GM12878 (cell line): ENCODE data around the gene DNMT3A. TPM values are rescaled to one million over a fixed set of nuclear protein-coding genes. Genes with fewer than 3 reads are reported as not detected.

Source experiments
- ATF7 ChIP-seq: fragments of 450-650 bp; IDR thresholded peaks from 2 replicates; pipeline ENCODE4 v1.6.1; 2016; ENCODE audit warnings: low read depth, mild to moderate bottlenecking
- BCLAF1 ChIP-seq: fragments of 450-650 bp; IDR thresholded peaks from 2 replicates; pipeline ENCODE4 v1.6.1; 2017; ENCODE audit warnings: antibody characterized with exemption, mild to moderate bottlenecking, moderate library complexity
- BMI1 ChIP-seq: fragments of 450-650 bp; IDR thresholded peaks from 2 replicates; pipeline ENCODE4 v1.6.1; 2016; ENCODE audit warnings: mild to moderate bottlenecking, moderate library complexity, borderline replicate concordance
- CBFB ChIP-seq: IDR thresholded peaks from 2 replicates; pipeline ENCODE4 v1.6.1; 2016; ENCODE audit warnings: antibody characterized with exemption, low read depth
- CHD2 ChIP-seq: IDR thresholded peaks from 2 replicates; pipeline ENCODE4 v1.6.1; 2011; ENCODE audit warnings: low read depth, low read length, improper control_type of control experiment, borderline replicate concordance
- CTCF ChIP-seq, 3 experiments: IDR thresholded peaks in 2 of 3; conservative IDR thresholded peaks in 1 of 3; 2 replicates each; pipeline ENCODE4 v1.5.1; 2011; ENCODE audit warnings: low read depth in 3 of 3, low read length in 3 of 3, mild to moderate bottlenecking in 3 of 3, control low read depth in 2 of 3, moderate library complexity in 2 of 3, inconsistent platforms in 1 of 3, mixed read lengths in 1 of 3; ENCODE audit not compliant: control insufficient read depth in 2 of 3, insufficient read depth in 1 of 3; ENCODE audit errors: extremely low read depth in 1 of 3
- HSF1 ChIP-seq: fragments of 150-350 bp; IDR thresholded peaks from 2 replicates; pipeline ENCODE4 v1.6.1; 2014; ENCODE audit warnings: mild to moderate bottlenecking, low read depth, low read length
- MXI1 ChIP-seq: fragments of 150-350 bp; IDR thresholded peaks from 2 replicates; pipeline ENCODE4 v1.6.1; 2011; ENCODE audit warnings: low read depth, mild to moderate bottlenecking, inconsistent platforms, low read length, improper control_type of control experiment
- NFXL1 ChIP-seq: fragments of 450-650 bp; IDR thresholded peaks from 2 replicates; pipeline ENCODE4 v1.6.1; 2017; ENCODE audit warnings: antibody characterized with exemption, mild to moderate bottlenecking, borderline replicate concordance
- POLR2AphosphoS2 ChIP-seq: IDR thresholded peaks from 2 replicates; pipeline ENCODE4 v1.6.1; 2011; ENCODE audit warnings: low read depth, mild to moderate bottlenecking, low read length, improper control_type of control experiment, moderate library complexity
- POU2F2 ChIP-seq: IDR thresholded peaks from 3 replicates; pipeline ENCODE4 v1.6.1; 2011; ENCODE audit warnings: low read depth, mild to moderate bottlenecking, low read length, borderline replicate concordance
- PRDM15 ChIP-seq: fragments of 450-650 bp; formaldehyde crosslinking; IDR thresholded peaks from 2 replicates; pipeline ENCODE4 v1.4.0; 2020; ENCODE audit warnings: mild to moderate bottlenecking, moderate library complexity
- WRNIP1 ChIP-seq: IDR thresholded peaks from 2 replicates; pipeline ENCODE4 v1.6.1; 2011; ENCODE audit warnings: low read depth, low read length, improper control_type of control experiment, borderline replicate concordance
- YY1 ChIP-seq: IDR thresholded peaks from 2 replicates; pipeline ENCODE4 v1.6.1; 2011; ENCODE audit warnings: low read depth, mild to moderate bottlenecking, low read length
- ZBTB11 ChIP-seq: fragments of 450-650 bp; formaldehyde crosslinking; IDR thresholded peaks from 2 replicates; pipeline ENCODE4 v1.5.0; 2022; ENCODE audit warnings: mild to moderate bottlenecking, missing genetic modification characterization
- polyA plus RNA-seq, 11 experiments: library from polyadenylated mRNA; depleted of rRNA in 4 of 11; unstranded in 6 of 11; stranded (reverse) in 5 of 11; fragments of >200 nt; fragmentation: Nextera tagmentation in 4 of 11; fragmentation: Illumina TruSeq in 1 of 11; extraction: Ambion mirVana in 4 of 11; extraction: Trizol in 1 of 11; gene quantifications; 1 replicate in 1 of 11; 2 replicates in 10 of 11; pipeline versions ENCODE4 v1.2.1 to v1.2.3, GENCODE V29; 2011 to 2016; ENCODE audit warnings: inconsistent platforms in 2 of 11, missing spikeins in 2 of 11, low read depth in 1 of 11
- total RNA-seq, 4 experiments: library from RNA; depleted of rRNA in 3 of 4; stranded (reverse); fragments of >200 nt in 3 of 4; fragmentation: Illumina TruSeq in 1 of 4; extraction: Trizol in 1 of 4; gene quantifications; 2 replicates each; pipeline versions ENCODE4 v1.2.1 to v1.2.3, GENCODE V29; 2013 to 2021

Gene DNMT3A
- total and polyA plus RNA-seq, 10 of the 15 experiments (the other 5 are each of a cell fraction or from before 2014, with no cell fraction given), result 7.4 to 51.6 (median 17.4) TPM

GRCh38 chr2:25286723-25287483, 54.8 kb downstream of the DNMT3A start (continued):
- TF ChIP-seq YY1 (0 out of 2 replicates have a peak, but pooled peaks have one; percentile 26), CBFB (no peak), MXI1 (no peak), CTCF (IDR thresholded peaks at IDR 0.05 in 2 of 3, conservative IDR thresholded peaks at IDR 0.05 in 1 of 3; ENCODE audit: control insufficient read depth in 2 of 3, extremely low read depth in 1 of 3, insufficient read depth in 1 of 3, low read depth in 3 of 3, low read length in 3 of 3) (no peak), BCLAF1 (no peak), BMI1 (no peak), WRNIP1 (no peak), CHD2 (no peak), POLR2AphosphoS2 (no peak), ATF7 (no peak), HSF1 (no peak), NFXL1 (no peak), ZBTB11 (CRISPR knock-in tag) (no peak), PRDM15 (CRISPR knock-in tag) (no peak), POU2F2 (no peak)
